Calu3 (cell line): ENCODE results near the gene ARHGEF40. TPM values are rescaled to one million over a fixed set of nuclear protein-coding genes. Genes with fewer than 3 reads are reported as not detected.

ENCODE experiments used
- BruUV-seq: library from RNA; stranded (reverse); fragments of 400-500 nt; replicated peaks from 2 replicates; lab custom pipeline; 2021; lab: Mats Ljungman, UMichigan
- CTCF ChIA-PET: fragments of 300-600 bp; sonication (Branson Sonifier 250); formaldehyde crosslinking; loops from one replicate; lab custom pipeline; 2022; ENCODE audit warnings: antibody characterized with exemption; lab: Charles Lee
- DNase-seq: peaks from one replicate; pipeline ENCODE4 v3.0.0; 2022
- H3K27ac Mint-ChIP-seq: one replicate; pipeline ENCODE4 v1.8.0; 2022; ENCODE audit warnings: mixed read lengths; ENCODE audit not compliant: unreplicated experiment
- H3K27me3 Mint-ChIP-seq: one replicate; pipeline ENCODE4 v1.8.0; 2022; ENCODE audit warnings: mixed read lengths; ENCODE audit not compliant: unreplicated experiment
- H3K36me3 Mint-ChIP-seq: one replicate; pipeline ENCODE4 v1.8.0; 2022; ENCODE audit warnings: mild to moderate bottlenecking, moderate library complexity, mixed read lengths; ENCODE audit not compliant: insufficient read depth, unreplicated experiment
- H3K4me1 Mint-ChIP-seq: one replicate; pipeline ENCODE4 v1.8.0; 2022; ENCODE audit warnings: mild to moderate bottlenecking, low read depth, mixed read lengths; ENCODE audit not compliant: unreplicated experiment
- H3K4me3 Mint-ChIP-seq: one replicate; pipeline ENCODE4 v1.8.0; 2022; ENCODE audit warnings: mild to moderate bottlenecking, low read depth, moderate library complexity, mixed read lengths; ENCODE audit not compliant: unreplicated experiment
- H3K9me3 Mint-ChIP-seq: one replicate; pipeline ENCODE4 v1.8.0; 2022; ENCODE audit warnings: low read depth, mixed read lengths; ENCODE audit not compliant: unreplicated experiment
- intact Hi-C: fragments of 100-400 bp; cut with micrococcal nuclease; formaldehyde crosslinking; loops from one replicate; pipeline ENCODE4 v1.10.0; 2022; ENCODE audit not compliant: unreplicated experiment
- total RNA-seq: library from RNA; stranded (reverse); gene quantifications from 2 replicates; pipeline ENCODE4 v1.2.3, GENCODE V29; 2022
- TF ChIP-seq, protein P1 (sequence below): fragments of 200-600 bp; IDR thresholded peaks from one replicate; pipeline ENCODE4 v1.8.0; 2022; ENCODE audit warnings: antibody characterized with exemption; ENCODE audit not compliant: unreplicated experiment

The ARHGEF40 gene
- total RNA-seq, 1 experiment from 2014 or later, result 16.8 TPM

DNA sequence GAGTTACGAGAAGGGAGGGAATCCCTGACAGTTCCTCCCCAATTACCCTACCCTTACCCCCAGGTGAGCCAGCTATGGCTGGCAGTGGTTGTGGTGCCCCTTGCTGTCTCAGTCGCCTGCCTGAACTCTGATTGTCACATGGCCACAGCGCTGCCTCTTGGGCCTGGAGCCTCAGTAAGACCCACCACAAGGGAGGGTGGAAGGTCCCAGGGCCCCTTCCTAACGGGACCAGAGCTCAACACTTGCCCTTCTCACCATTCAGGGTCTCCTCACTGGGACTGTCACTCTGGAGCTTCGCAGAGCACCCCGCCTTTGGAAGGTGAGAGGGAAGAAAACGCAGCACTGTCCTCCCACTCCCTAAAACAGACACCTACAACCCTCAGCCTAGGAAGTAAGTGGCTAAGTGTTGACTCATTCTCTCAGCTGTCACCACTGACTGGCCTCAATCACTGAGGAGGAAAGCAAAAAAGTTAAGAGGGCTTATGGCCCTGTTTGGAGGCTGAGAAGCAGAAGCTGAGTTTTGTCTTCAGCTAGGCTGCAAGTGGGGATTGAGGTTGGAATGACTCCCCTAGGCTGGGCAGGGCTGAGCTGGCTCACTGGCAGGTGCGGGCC is 31.8 kb downstream of the ARHGEF40 start:
- DNase-seq, result no peak
- intact Hi-C loops, result no loop called here
- CTCF ChIA-PET, result interaction anchor here (0.6 to 3.3 kb wide), 3 partner anchors 9 to 89 kb away, joined by 3 to 40 read pairs (median 3); no protein-coding TSS in a partner anchor
- TF ChIP-seq, protein P1, sequence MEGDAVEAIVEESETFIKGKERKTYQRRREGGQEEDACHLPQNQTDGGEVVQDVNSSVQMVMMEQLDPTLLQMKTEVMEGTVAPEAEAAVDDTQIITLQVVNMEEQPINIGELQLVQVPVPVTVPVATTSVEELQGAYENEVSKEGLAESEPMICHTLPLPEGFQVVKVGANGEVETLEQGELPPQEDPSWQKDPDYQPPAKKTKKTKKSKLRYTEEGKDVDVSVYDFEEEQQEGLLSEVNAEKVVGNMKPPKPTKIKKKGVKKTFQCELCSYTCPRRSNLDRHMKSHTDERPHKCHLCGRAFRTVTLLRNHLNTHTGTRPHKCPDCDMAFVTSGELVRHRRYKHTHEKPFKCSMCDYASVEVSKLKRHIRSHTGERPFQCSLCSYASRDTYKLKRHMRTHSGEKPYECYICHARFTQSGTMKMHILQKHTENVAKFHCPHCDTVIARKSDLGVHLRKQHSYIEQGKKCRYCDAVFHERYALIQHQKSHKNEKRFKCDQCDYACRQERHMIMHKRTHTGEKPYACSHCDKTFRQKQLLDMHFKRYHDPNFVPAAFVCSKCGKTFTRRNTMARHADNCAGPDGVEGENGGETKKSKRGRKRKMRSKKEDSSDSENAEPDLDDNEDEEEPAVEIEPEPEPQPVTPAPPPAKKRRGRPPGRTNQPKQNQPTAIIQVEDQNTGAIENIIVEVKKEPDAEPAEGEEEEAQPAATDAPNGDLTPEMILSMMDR, result no peak
- Mint-ChIP-seq H3K27ac (no peak overlapping the region), H3K4me3 (peak overlapping the region; percentile 77), H3K27me3 (no peaks in the 10 kb centered on the region), H3K36me3 (peaks cover 33% of the 10 kb centered on the region), H3K4me1 (peaks cover 53% of the 10 kb centered on the region), H3K9me3 (no peaks in the 10 kb centered on the region)
- BruUV-seq, result no TSS peak

DNA sequence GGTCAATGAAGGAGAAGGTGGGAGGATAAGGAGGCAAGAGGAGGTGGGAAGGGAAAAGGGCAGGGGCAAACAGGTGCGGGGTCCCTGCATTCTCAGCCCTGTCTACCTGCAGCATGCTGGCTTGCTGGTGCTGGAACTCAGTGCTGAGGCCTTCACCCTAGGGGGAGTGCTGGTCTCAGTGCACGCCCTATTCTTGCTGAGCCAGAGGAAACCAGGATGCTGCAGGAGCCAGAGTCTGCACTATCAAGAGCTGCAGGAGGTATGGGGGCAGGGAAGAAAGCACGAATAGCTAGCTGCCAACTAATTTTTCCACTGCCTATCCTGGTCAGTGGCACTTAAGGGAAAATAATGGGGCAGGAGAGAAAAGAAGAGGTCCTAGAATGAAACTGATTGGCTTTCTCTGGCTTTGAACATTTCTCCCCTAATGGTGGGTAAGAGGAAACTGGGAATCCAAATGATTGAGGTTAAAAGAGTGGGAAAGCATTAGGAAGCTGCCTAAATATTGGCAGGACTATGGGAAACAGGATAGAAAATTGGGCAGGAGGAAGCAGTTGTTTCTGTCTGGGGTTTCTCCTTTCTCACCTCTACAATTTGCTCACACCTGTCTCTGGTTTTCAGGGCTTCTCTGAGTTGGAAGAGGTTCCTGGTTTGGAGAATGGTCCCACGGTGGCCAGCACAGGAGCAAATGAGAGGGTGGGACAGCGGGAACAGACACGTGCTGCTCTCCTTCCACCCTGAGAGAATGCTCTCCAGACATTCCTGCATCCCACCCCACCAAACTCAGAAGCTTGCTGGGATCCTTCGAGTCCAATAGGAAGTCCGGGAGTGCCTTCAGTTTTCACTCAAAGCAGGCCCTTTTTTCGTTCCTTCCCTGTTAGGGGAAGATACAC is 32.7 kb downstream of the ARHGEF40 start:
- DNase-seq, result no peak
- CTCF ChIA-PET, result interaction anchor here (0.6 to 3.3 kb wide), 7 partner anchors 10 to 1211 kb away, joined by 3 to 51 read pairs (median 4); partner anchors contain the start of gene ARHGEF40
- TF ChIP-seq, protein P1, result no peak
- Mint-ChIP-seq H3K27ac (peak overlapping the region; percentile 57), H3K36me3 (peaks cover 27% of the 10 kb centered on the region), H3K27me3 (no peaks in the 10 kb centered on the region), H3K9me3 (no peaks in the 10 kb centered on the region), H3K4me1 (peaks cover 58% of the 10 kb centered on the region), H3K4me3 (peak overlapping the region; percentile 77)
- no TSS peak for BruUV-seq
- intact Hi-C loops, result no loop called here

DNA sequence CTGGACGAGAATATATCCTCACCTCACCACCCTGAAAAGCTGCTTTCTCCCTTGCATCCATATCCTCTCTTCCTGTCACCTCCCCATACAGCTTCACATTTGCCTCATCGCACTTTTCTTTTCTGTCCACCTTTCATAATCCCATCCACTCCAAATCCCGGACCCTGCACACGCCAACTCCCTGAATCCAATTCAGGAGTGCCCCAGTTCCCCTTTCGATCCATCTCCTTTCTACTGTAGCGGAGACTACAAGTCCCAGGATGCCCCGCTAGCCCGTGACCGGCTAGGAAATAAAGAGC is 33.3 kb downstream of the ARHGEF40 start:
- peaks cover 26% of the 10 kb centered on the region for H3K36me3 Mint-ChIP-seq
- H3K9me3 Mint-ChIP-seq, result no peaks in the 10 kb centered on the region
- TF ChIP-seq, protein P1, result no peak
- no peaks in the 10 kb centered on the region for H3K27me3 Mint-ChIP-seq
- H3K27ac Mint-ChIP-seq, result peak overlapping the region; percentile 57
- CTCF ChIA-PET, result interaction anchor here (0.6 to 3.3 kb wide), 8 partner anchors 11 to 1212 kb away, joined by 3 to 51 read pairs (median 4); partner anchors contain the start of gene ARHGEF40
- peaks cover 58% of the 10 kb centered on the region for H3K4me1 Mint-ChIP-seq
- no TSS peak for BruUV-seq
- DNase-seq, result no peak
- intact Hi-C loops, result no loop called here
- H3K4me3 Mint-ChIP-seq, result peak overlapping the region; percentile 77

DNA sequence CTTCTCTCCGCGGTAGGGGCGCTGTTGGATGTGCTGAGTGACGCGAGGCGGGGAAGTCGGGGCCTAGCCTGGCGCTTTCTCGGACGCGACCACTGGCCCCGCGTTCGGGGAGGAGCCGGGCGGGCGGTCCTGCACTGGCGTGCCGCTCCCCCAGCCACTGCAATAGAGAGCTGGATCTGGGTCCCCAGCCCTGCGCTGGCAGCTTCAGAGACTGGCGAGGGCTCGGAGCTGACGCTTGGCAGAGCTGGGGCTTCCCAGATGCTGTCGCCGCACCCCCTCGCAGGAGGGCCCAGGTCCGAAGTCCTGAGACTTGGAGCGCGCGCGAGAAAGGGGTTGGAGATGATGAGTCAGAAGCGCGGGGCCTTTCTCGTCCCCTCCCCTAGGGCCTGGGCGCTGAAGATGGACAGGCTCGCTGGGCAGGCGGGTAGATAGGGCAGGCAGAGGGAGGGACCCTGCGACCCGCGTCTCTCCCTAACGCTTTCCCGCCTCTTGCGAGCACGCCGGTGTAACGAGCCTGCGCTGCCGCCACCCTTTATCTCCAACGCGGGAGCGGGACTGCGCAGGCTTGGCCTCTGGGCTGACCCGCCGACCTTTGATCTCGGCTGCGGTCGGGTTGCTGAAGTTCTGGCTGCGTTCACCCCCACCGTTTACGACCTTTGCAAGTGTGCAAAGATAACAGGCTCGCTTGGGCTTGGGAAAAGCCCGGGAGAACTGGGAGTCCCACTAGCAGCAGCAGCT is 33.8 kb downstream of the ARHGEF40 start:
- H3K4me1 Mint-ChIP-seq, result peaks cover 56% of the 10 kb centered on the region
- TSS peak; percentile 98 for BruUV-seq
- H3K27me3 Mint-ChIP-seq, result no peaks in the 10 kb centered on the region
- intact Hi-C loops, result loop anchor here (1.0 kb wide), 2 partner anchors 64 to 90 kb away; no protein-coding TSS in a partner anchor
- CTCF ChIA-PET, result interaction anchor here (1.0 to 3.3 kb wide), 11 partner anchors 12 to 89 kb away, joined by 3 to 51 read pairs (median 6); partner anchors contain the start of gene ARHGEF40
- no peaks in the 10 kb centered on the region for H3K9me3 Mint-ChIP-seq
- peaks cover 21% of the 10 kb centered on the region for H3K36me3 Mint-ChIP-seq
- H3K27ac Mint-ChIP-seq, result peak overlapping the region; percentile 57
- peak overlapping the region; percentile 77 for H3K4me3 Mint-ChIP-seq
- TF ChIP-seq, protein P1, result peak; percentile 68
- peak; percentile 93 for DNase-seq
